ENCODE data around the gene ZBTB4. TPM values are rescaled to one million over a fixed set of nuclear protein-coding genes. Genes with fewer than 3 reads are reported as not detected.

The ZBTB4 gene
- total RNA-seq, 1 experiment from 2014 or later, result 14.4 TPM

DNA sequence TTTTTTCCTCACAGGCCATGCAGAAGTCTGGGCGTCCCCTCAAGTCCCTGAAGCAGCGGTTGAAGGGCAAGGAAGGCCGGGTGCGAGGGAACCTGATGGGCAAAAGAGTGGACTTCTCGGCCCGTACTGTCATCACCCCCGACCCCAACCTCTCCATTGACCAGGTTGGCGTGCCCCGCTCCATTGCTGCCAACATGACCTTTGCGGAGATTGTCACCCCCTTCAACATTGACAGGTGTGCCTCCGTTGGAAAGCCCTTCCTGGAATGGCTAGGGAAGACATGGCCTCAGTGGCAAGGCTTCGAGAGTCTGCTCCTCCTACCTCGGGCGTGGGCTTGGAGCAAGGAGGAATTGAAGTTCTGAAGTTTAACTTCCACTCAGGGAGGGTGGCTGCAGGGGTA is 18.2 kb upstream of the ZBTB4 start:
- Histone ChIP-seq H3K9me3 (ENCODE audit: control insufficient read depth, low read depth, low read length) (no peaks in the 10 kb centered on the region), H3K4me2 (ENCODE audit: insufficient read depth, insufficient read length, low read length) (no peak overlapping the region), H4K91ac (ENCODE audit: insufficient read length, low read depth, low read length) (no peak overlapping the region), H3K79me2 (ENCODE audit: insufficient read depth, low read length) (peaks cover 15% of the 10 kb centered on the region; the same call in 1 of the 2 replicates), H3K27ac (ENCODE audit: insufficient read length, low read depth, low read length) (no peak overlapping the region), H2AK5ac (ENCODE audit: insufficient read length, low read length) (no peak overlapping the region), H3K23ac (ENCODE audit: insufficient read length, low read depth, low read length) (no peak overlapping the region), H2BK15ac (ENCODE audit: low read depth, low read length) (no peak overlapping the region), H2BK5ac (ENCODE audit: insufficient read length, low read length) (no peak overlapping the region), H3K4ac (ENCODE audit: low read depth, low read length) (no peak overlapping the region), H3K18ac (ENCODE audit: insufficient read length, low read depth, low read length) (no peak overlapping the region), H3K9ac (ENCODE audit: extremely low read depth, insufficient read length, low read length) (no peak overlapping the region), H3K27me3 (ENCODE audit: insufficient read depth, low read length) (no peaks in the 10 kb centered on the region), H2BK20ac (ENCODE audit: low read depth, low read length, poor library complexity, severe bottlenecking) (no peak overlapping the region), H3K23me2 (ENCODE audit: insufficient read length, low read depth, low read length, poor library complexity, severe bottlenecking) (no peaks in the 10 kb centered on the region), H3K56ac (ENCODE audit: insufficient read length, low read depth, low read length) (no peak overlapping the region), H4K5ac (ENCODE audit: insufficient read length, low read depth, low read length) (no peak overlapping the region), H4K8ac (replicated peaks; ENCODE audit: insufficient read length, low read depth, low read length) (no peak overlapping the region), H2BK12ac (ENCODE audit: insufficient read length, low read depth, low read length) (no peak overlapping the region), H3K14ac (ENCODE audit: insufficient read depth, low read length) (no peak overlapping the region), H3K79me1 (ENCODE audit: insufficient read depth, low read depth, low read length, poor library complexity, severe bottlenecking) (peaks cover 5% of the 10 kb centered on the region), H3T11ph (ENCODE audit: low read length) (no peak overlapping the region), H4K20me1 (ENCODE audit: control insufficient read depth, insufficient read depth, insufficient read length) (peaks cover 2% of the 10 kb centered on the region), H2BK120ac (ENCODE audit: low read depth, low read length, poor library complexity, severe bottlenecking) (no peak overlapping the region), H2AFZ (ENCODE audit: low read length) (no peak overlapping the region), H3K4me1 (ENCODE audit: insufficient read depth, low read length) (no peaks in the 10 kb centered on the region)
- Mint-ChIP-seq H3K27ac (0 out of 7 replicates have a peak overlapping the region, but pooled peaks of 1 of the 3 experiments have one; percentile 46), H3K9me3 (no peaks in the 10 kb centered on the region), H3K27me3 (ENCODE audit: low read depth) (no peaks in the 10 kb centered on the region), H3K36me3 (ENCODE audit: insufficient read depth in 1 of 3, low read depth in 3 of 3) (peaks cover 72 to 92% (median 82%) of the 10 kb centered on the region in 3 experiments), H3K4me1 (0 out of 4 replicates have a peak, but pooled peaks cover 0 to 2% of the 10 kb centered on the region in 2 experiments), H3K4me3 (no peak overlapping the region)
- WGBS (ENCODE audit: extremely low coverage, insufficient read length, low lambda C conversion rate), result no CpG with 5 or more reads among the region's 14 CpGs
- DNase-seq, result no peak
- TF ChIP-seq, protein P1, sequence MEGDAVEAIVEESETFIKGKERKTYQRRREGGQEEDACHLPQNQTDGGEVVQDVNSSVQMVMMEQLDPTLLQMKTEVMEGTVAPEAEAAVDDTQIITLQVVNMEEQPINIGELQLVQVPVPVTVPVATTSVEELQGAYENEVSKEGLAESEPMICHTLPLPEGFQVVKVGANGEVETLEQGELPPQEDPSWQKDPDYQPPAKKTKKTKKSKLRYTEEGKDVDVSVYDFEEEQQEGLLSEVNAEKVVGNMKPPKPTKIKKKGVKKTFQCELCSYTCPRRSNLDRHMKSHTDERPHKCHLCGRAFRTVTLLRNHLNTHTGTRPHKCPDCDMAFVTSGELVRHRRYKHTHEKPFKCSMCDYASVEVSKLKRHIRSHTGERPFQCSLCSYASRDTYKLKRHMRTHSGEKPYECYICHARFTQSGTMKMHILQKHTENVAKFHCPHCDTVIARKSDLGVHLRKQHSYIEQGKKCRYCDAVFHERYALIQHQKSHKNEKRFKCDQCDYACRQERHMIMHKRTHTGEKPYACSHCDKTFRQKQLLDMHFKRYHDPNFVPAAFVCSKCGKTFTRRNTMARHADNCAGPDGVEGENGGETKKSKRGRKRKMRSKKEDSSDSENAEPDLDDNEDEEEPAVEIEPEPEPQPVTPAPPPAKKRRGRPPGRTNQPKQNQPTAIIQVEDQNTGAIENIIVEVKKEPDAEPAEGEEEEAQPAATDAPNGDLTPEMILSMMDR (conservative IDR thresholded peaks at IDR 0.05), result no peak
